ENCODE results near the gene FER.
A peak's percentile ranks its signal among the peaks of the same experiment; 100 is the strongest.
"Not testable (repeated sequence)": the region's sequence is repeated elsewhere in the genome, so short reads cannot be mapped to it uniquely, and the experiment has no call there.

FER gene

DNA sequence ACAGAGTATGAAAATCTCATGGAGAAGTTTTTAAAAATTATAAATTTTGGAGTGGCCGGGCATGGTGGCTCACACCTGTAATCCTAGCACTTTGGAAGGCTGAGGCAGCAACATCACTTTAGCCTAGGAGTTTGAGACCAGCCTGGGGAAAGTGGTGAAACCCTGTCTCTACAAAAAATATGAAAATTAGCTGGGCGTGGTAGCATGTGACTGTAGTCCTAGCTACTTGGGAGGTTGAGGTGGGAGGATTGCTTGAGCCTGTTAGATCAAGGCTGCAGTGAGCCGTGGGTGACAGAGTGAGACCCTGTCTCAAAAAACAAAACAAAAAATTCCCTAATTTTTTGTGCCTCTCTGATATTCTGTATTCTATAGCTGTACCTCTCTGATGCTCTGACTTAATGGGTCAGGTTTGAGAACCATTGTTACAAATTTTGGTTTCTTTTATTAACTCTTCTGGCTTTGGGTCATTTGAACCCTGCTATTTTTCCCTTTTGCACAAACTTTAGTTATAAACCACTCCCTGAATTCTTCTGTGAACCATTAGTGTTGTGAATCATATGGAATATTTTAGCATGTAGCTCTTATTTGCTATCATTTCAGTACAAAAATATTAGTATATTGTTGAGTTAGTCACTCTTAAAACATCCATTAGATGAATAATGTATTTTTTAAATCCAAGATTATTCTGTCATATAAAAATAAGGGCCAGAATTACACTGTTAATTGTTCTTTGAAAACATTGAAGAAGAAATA is 51.0 kb downstream of the FER start:
- DNase-seq (ENCODE audit: insufficient read length, low spot score): no peak
- FAIRE-seq: no peak
- TF ChIP-seq POLR2A (IDR thresholded peaks at IDR 0.05; ENCODE audit: low read depth, low read length): no peak

DNA sequence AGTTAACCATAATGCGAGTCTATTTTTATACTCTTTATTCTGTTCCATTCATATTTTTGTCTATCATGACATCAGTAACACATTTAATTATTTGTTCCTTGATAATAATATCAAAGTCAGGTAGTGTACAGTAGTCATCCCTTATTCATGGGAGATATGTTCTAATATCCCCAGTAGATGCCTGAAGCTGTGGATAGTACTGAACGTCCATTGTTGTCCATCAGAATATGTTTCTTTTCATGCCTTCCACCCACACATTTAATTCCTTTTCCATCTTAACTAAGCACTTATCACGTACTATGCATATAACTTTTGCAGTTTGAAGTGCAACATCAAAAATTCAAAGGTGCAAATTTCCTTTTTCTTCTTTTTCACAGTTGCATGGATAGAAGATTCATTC is 53.6 kb downstream of the FER start:
- no peak for FAIRE-seq
- no peak for TF ChIP-seq POLR2A (IDR thresholded peaks at IDR 0.05; ENCODE audit: low read depth, low read length)
- DNase-seq (ENCODE audit: insufficient read length, low spot score): no peak

DNA sequence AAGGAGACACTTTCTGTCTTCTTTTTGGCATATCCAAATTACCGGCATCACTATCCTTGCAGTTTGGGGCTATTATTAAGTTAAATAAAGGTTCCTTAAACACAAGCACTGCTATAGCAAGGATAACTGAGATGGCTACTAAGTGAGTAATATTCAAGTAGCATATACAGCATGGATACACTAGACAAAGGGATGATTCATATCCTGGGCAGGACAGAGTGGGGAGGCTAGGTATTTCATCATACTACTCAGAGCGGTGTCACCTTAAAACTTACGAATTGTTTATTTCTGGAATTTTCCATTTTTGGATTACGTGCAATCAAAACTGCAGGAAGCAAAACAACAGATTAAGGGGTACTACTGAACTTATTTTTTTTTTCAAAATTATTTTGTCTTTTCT is 54.1 kb downstream of the FER start:
- DNase-seq (ENCODE audit: insufficient read length, low spot score): peak; percentile 4
- TF ChIP-seq POLR2A (IDR thresholded peaks at IDR 0.05; ENCODE audit: low read depth, low read length): no peak
- FAIRE-seq: peak; percentile 98

DNA sequence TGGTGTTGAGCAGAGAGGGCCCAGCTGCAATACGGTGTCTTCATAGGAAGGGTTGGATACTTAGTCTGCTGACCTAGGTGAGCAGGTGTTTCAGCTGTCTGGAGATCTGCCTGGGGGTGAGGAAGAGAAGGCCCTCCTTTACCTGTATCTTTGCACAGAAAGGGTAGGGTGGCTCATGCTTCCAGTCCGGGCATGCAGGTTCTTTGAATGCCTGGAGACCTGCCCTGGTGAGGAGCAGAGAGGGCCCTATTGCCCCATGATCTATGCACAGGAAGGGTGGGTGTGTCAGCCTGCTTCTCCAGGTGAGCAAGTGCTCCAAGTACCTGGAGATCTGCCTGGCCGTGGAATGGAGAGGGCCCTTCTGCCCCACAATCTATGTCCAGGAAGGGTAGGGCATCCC is 63.0 kb downstream of the FER start:
- TF ChIP-seq POLR2A (IDR thresholded peaks at IDR 0.05; ENCODE audit: low read depth, low read length): no peak
- DNase-seq (ENCODE audit: insufficient read length, low spot score) (no peak), FAIRE-seq (no peak)

GRCh38 chr5:108813673-108814072 is 66.0 kb downstream of the FER start:
- no peak for TF ChIP-seq POLR2A (IDR thresholded peaks at IDR 0.05; ENCODE audit: low read depth, low read length)
- DNase-seq (ENCODE audit: insufficient read length, low spot score): no peak
- no peak for FAIRE-seq

DNA sequence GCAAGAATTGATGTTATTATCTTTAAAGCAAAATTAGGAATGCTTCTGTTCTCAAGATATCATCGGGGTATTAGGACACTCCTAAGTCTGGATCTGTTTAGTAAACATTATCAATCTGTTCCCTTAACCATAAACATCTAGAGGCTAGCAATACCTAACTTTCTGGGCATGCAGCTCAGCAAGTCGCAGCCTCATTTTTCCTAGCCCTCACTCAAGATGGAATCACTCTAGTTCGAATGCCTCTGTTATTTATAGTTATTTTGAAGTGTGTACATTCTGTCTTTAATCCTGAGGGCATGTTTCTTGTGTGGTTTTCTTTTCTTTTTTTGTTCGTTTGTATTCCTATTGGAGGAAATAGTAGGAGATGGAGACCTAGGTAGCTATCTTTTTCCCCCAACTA is 66.9 kb downstream of the FER start:
- DNase-seq (ENCODE audit: insufficient read length, low spot score): no peak
- no peak for TF ChIP-seq POLR2A (IDR thresholded peaks at IDR 0.05; ENCODE audit: low read depth, low read length)
- FAIRE-seq: no peak

DNA sequence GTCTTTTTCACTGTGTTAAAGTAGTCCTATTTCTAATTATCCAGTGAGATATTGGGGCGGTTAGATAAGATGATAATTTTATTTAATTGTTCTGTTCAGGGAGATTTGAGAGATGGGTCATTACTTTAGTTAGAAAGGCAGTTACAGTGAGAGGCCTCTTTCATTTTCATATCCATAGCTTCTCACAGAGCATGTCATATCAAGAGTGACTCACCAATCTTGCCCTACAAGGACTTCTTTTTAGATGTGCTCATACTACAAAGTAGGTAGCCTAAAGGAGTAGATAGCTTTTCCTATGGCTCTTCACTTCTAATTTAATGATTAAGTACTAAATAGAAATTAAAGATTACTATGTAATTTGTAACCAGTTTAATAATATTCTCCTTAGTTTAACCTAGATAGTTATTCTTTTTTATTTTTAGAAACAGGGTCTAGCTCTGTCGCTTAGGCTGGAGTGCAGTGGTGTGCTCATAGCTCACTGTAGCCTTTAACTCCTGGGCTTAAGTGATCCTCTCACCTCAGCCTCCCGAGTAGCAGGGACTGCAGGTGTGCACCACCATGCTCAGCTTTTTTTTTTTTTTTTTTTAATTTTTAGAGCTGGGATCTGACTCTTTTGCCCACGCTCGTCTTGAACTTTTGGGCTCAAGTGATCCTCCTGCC is 71.0 kb downstream of the FER start:
- DNase-seq (ENCODE audit: insufficient read length, low spot score): peak; percentile 34
- FAIRE-seq: peak; percentile 69
- TF ChIP-seq POLR2A (IDR thresholded peaks at IDR 0.05; ENCODE audit: low read depth, low read length): no peak

- FAIRE-seq (no peak), DNase-seq (ENCODE audit: insufficient read length, low spot score) (no peak)
- no peak for TF ChIP-seq POLR2A (IDR thresholded peaks at IDR 0.05; ENCODE audit: low read depth, low read length)
These were observed 73.3 kb downstream of the FER start for GRCh38 chr5:108820983-108821382.

DNA sequence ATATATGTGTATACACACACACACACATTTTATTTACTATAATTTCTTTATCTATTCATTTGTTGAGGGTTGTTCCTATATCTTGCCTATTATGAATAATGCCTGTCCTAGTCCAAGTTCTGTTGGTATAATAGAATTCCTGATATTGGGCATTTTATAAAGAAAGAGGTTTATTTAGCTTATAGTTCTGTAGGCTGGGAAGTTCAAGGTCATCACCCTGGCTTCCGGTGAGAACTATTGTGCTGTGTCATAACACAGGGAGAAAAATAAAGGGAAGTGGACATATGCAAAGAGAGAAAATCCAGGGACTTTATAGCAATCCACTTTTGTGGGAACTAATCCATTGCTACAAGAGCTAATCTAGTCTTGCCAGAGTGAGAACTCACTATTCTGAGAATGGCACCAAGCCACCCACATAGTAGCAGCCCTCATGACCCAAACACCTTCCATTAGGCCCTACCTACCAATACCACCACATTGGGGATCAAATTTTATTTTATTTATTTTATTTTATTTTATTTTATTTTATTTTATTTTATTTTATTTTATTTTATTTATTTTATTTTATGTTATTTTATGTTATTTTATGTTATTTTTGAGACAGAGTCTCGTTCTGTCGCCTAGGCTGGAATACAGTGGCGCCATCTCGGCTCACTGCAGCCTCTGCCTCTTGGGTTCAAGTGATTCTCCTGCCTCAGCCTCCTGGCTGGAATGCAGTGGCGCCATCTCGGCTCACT is 74.7 kb downstream of the FER start:
- DNase-seq (ENCODE audit: insufficient read length, low spot score) (no peak), FAIRE-seq (no peak)

GRCh38 chr5:108827131-108827530 is 79.4 kb downstream of the FER start:
- DNase-seq (ENCODE audit: insufficient read length, low spot score) (no peak), FAIRE-seq (no peak)
- TF ChIP-seq POLR2A (IDR thresholded peaks at IDR 0.05; ENCODE audit: low read depth, low read length): no peak

More for the DNA sequence above, 74.7 kb downstream of the FER start:
- no peak for TF ChIP-seq POLR2A (IDR thresholded peaks at IDR 0.05; ENCODE audit: low read depth, low read length)

DNA sequence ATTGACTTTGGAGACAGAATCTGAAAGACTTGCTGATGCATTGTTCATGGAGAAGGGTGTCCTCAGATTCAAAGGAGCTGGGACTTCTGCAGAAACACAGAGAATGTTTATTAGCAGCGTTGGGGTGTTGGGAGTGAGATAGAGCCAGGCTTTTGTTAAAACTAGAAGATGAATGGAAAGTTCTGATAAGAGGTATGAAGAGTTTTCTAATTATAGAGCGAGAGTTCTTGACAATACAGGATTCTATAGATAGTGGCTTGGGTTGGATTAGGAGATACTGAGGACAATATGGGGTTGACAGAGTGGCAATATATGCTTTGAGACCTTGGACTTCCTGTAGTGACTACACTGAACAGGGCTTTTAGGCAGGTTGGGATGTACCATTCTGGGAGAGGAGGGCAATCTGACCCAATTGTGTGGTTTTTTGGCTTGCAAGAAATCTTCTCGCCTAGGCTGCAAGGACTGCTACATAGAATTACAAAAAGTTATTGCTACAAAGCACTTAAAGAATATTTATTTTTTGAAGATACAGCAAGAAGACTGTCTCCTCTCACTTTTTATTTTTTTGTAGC is 83.1 kb downstream of the FER start:
- FAIRE-seq (peak; percentile 36), DNase-seq (ENCODE audit: insufficient read length, low spot score) (no peak)
- no peak for TF ChIP-seq POLR2A (IDR thresholded peaks at IDR 0.05; ENCODE audit: low read depth, low read length)

DNA sequence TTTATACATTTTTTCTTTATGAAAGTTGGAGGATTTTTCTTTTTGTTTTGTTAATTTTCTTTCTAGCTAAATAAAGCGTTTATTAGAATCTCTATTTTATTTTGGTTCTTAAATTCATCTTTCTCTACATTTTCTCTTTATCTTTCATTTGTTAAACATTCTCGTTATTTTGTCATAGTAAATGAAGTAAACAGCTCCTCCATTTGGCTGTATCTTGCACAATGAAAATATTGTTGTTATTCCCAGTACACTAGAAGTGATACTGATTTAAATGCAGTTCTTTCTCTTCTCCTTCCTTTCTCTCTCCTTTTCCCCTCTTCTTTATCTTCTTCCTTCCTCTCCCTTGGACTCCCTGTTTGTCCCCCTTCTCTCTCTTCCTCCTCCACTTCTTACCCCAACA is 88.8 kb downstream of the FER start:
- FAIRE-seq (no peak), DNase-seq (ENCODE audit: insufficient read length, low spot score) (no peak)
- no peak for TF ChIP-seq POLR2A (IDR thresholded peaks at IDR 0.05; ENCODE audit: low read depth, low read length)

DNA sequence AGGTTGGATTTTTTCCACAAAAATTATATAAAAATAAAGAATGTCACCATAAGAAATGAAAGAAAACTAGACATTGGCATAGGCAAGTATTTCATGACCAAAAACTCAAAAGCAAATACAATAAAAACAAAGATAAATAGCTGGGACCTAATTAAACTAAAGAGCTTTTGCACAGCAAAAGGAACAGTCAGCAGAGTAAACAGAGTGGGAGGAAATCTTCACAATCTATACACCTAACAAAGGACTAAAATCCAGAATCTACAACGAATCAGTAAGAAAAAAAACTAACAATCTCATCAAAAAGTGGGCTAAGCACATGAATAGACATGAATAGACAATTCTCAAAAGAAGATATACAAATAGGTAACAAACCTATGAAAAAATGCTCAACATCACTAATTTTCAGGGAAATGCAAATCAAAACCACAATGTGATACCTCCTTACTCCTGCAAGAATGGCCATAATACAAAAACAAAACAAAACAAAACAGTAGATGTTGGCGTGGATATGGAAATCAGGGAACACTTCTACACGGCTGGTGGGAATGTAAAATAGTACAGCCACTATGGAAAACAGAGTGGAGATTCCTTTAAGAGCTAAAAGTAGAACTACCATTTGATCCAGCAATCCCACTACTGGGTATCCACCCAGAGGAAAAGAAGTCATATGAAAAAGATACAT is 94.7 kb downstream of the FER start:
- not testable (repeated sequence) for FAIRE-seq; DNase-seq (ENCODE audit: insufficient read length, low spot score)

- not testable (repeated sequence) for FAIRE-seq; DNase-seq (ENCODE audit: insufficient read length, low spot score)
These were observed 103.4 kb downstream of the FER start for GRCh38 chr5:108851129-108851528.
